ENCODE measurements around the gene GVQW3. TPM values are rescaled to one million over a fixed set of nuclear protein-coding genes. Genes with fewer than 3 reads are reported as not detected.

The GVQW3 gene
- total and polyA plus RNA-seq, 2 of the 13 experiments (the other 11 are each of a cell fraction or from before 2014, with no cell fraction given): 5.0 to 5.6 TPM

GRCh38 chr11:76394411-76394810 is 13.3 kb downstream of the GVQW3 start:
- CTCF ChIA-PET (ENCODE audit: low intra/inter-chr PET ratio, low total read pairs): no interaction called here
- Histone ChIP-seq H3K79me2 (ENCODE audit: insufficient read depth, low read length) (no peaks in the 10 kb centered on the region), H3K27me3 (ENCODE audit: control insufficient read depth in 1 of 2, insufficient read depth in 2 of 2, low read length in 2 of 2) (no peaks in the 10 kb centered on the region), H3K9ac (ENCODE audit: insufficient read depth, low read depth, low read length) (no peak overlapping the region), H3K27ac (ENCODE audit: extremely low read length, insufficient read depth, low read length) (no peak overlapping the region), H2AFZ (ENCODE audit: low read length) (no peak overlapping the region), H3K4me2 (ENCODE audit: low read depth, low read length) (no peak overlapping the region), H3K36me3 (replicated peaks in 1 of 2; ENCODE audit: control insufficient read depth in 1 of 2, insufficient read depth in 2 of 2, low read length in 2 of 2) (no peaks in the 10 kb centered on the region), H3K4me1 (ENCODE audit: insufficient read depth, low read length) (peaks cover 20% of the 10 kb centered on the region), H3K9me3 (ENCODE audit: low read length) (no peaks in the 10 kb centered on the region), H4K20me1 (ENCODE audit: insufficient read depth, low read length) (no peaks in the 10 kb centered on the region), H3K4me3 (replicated peaks in 1 of 3; ENCODE audit: insufficient read depth in 1 of 3, low read depth in 2 of 3, low read length in 3 of 3) (no peak overlapping the region)
- no TSS peak for BruUV-seq (replicated peaks)
- ATAC-seq (no peak), DNase-seq (ENCODE audit: low spot score) (no peak), FAIRE-seq (no peak)
- POLR2A ChIA-PET: no interaction called here
- intact Hi-C loops (cut with micrococcal nuclease; ENCODE audit: unreplicated experiment): no loop called here
- TF ChIP-seq U2AF2 (IDR thresholded peaks at IDR 0.05; ENCODE audit: low read depth, low read length) (no peak), CBFB (CRISPR knock-in tag; IDR thresholded peaks at IDR 0.05) (no peak), RCOR2 (CRISPR knock-in tag; IDR thresholded peaks at IDR 0.05) (no peak), SOX5 (CRISPR knock-in tag; IDR thresholded peaks at IDR 0.05; ENCODE audit: borderline replicate concordance) (no peak), DNMT3B (CRISPR knock-in tag; conservative IDR thresholded peaks at IDR 0.05) (no peak), RFX5 (IDR thresholded peaks at IDR 0.05; ENCODE audit: low read depth, low read length) (no peak), ZNF451 (CRISPR knock-in tag; IDR thresholded peaks at IDR 0.05) (no peak), SIN3B (IDR thresholded peaks at IDR 0.05; ENCODE audit: low read length) (no peak), NRL (CRISPR knock-in tag; IDR thresholded peaks at IDR 0.05; ENCODE audit: borderline replicate concordance) (no peak), AKNA (CRISPR knock-in tag; IDR thresholded peaks at IDR 0.05; ENCODE audit: borderline replicate concordance) (no peak), GLMP (CRISPR knock-in tag; IDR thresholded peaks at IDR 0.05; ENCODE audit: borderline replicate concordance) (no peak), ZBTB38 (CRISPR knock-in tag; IDR thresholded peaks at IDR 0.05) (no peak), FOXP1 (IDR thresholded peaks at IDR 0.05) (no peak), FOXP1 (CRISPR knock-in tag; IDR thresholded peaks at IDR 0.05) (no peak), ZNF564 (CRISPR knock-in tag; IDR thresholded peaks at IDR 0.05) (no peak), BCL6 (CRISPR knock-in tag; IDR thresholded peaks at IDR 0.05) (no peak), MXD1 (CRISPR knock-in tag; IDR thresholded peaks at IDR 0.05) (no peak), TP53 (CRISPR knock-in tag; conservative IDR thresholded peaks at IDR 0.05) (no peak)
- in situ Hi-C loops (cut with HindIII; ENCODE audit: extremely low pct_ligation_motif_present, low pct_unique_long_range_greater_than_20kb): no loop called here
